Measurements from ENCODE around the gene NANOS3. TPM values are rescaled to one million over a fixed set of nuclear protein-coding genes. Genes with fewer than 3 reads are reported as not detected.

Gene NANOS3
- total and polyA plus RNA-seq, 2 donors, result 1.4 to 2.6 TPM

GRCh38 chr19:13842291-13843103, 34.4 kb upstream of the NANOS3 start:
- peaks cover 0 to 5% of the 10 kb centered on the region in 2 donors for H3K9me3 ChIP-seq (ENCODE audit: control insufficient read depth in 2 of 2, insufficient read depth in 1 of 2, low read length in 1 of 2)
- peaks cover 0 to 16% of the 10 kb centered on the region in 2 donors for H3K27me3 ChIP-seq (ENCODE audit: control insufficient read depth in 2 of 2, insufficient read depth in 1 of 2, low read length in 1 of 2)
- no peaks in the 10 kb centered on the region for H3K36me3 ChIP-seq (ENCODE audit: control insufficient read depth in 2 of 2, insufficient read depth in 2 of 2, low read length in 1 of 2)
- H3K27ac ChIP-seq (ENCODE audit: low read depth in 1 of 2, low read length in 1 of 2), result peak overlapping the region; percentile 71 to 87
- peak in 1 of 9 donors; percentile 67 for DNase-seq (ENCODE audit: low read depth in 6 of 9, low spot score in 9 of 9)
- peaks cover 43 to 86% of the 10 kb centered on the region in 2 donors for H3K4me1 ChIP-seq (ENCODE audit: control insufficient read depth in 2 of 2, insufficient read depth in 2 of 2, low read length in 2 of 2)
- WGBS, result under 1% methylated on average over 91 of the region's 95 CpGs
- H3K4me3 ChIP-seq (ENCODE audit: low read length in 2 of 2), result peak overlapping the region; percentile 48 to 73

- H3K9me3 ChIP-seq (ENCODE audit: control insufficient read depth in 2 of 2, insufficient read depth in 1 of 2, low read length in 1 of 2), result peaks cover 0 to 5% of the 10 kb centered on the region in 2 donors
- H3K36me3 ChIP-seq (ENCODE audit: control insufficient read depth in 2 of 2, insufficient read depth in 2 of 2, low read length in 1 of 2), result no peaks in the 10 kb centered on the region
- H3K4me3 ChIP-seq (ENCODE audit: low read length in 2 of 2), result peak overlapping the region; percentile 31 to 73
- DNase-seq (ENCODE audit: low read depth in 6 of 9, low spot score in 9 of 9), result no peak
- peak overlapping the region; percentile 71 to 87 for H3K27ac ChIP-seq (ENCODE audit: low read depth in 1 of 2, low read length in 1 of 2)
- H3K27me3 ChIP-seq (ENCODE audit: control insufficient read depth in 2 of 2, insufficient read depth in 1 of 2, low read length in 1 of 2), result peaks cover 0 to 16% of the 10 kb centered on the region in 2 donors
- peaks cover 42 to 88% of the 10 kb centered on the region in 2 donors for H3K4me1 ChIP-seq (ENCODE audit: control insufficient read depth in 2 of 2, insufficient read depth in 2 of 2, low read length in 2 of 2)
- WGBS, result 45% methylated on average over 24 of the region's 24 CpGs
These were observed 33.6 kb upstream of the NANOS3 start for GRCh38 chr19:13843104-13843921.

GRCh38 chr19:13844130-13844631, 32.8 kb upstream of the NANOS3 start:
- H3K4me1 ChIP-seq (ENCODE audit: control insufficient read depth in 2 of 2, insufficient read depth in 2 of 2, low read length in 2 of 2), result peaks cover 34 to 79% of the 10 kb centered on the region in 2 donors
- 95% methylated on average over 7 of the region's 7 CpGs for WGBS

GRCh38 chr19:13846557-13847406, 30.2 kb upstream of the NANOS3 start:
- peaks cover 0 to 5% of the 10 kb centered on the region in 2 donors for H3K9me3 ChIP-seq (ENCODE audit: control insufficient read depth in 2 of 2, insufficient read depth in 1 of 2, low read length in 1 of 2)
- no peaks in the 10 kb centered on the region for H3K36me3 ChIP-seq (ENCODE audit: control insufficient read depth in 2 of 2, insufficient read depth in 2 of 2, low read length in 1 of 2)
- H3K27ac ChIP-seq (ENCODE audit: low read depth in 1 of 2, low read length in 1 of 2), result peak overlapping the region; percentile 96
- 1% methylated on average over 23 of the region's 23 CpGs for WGBS
- peaks cover 18 to 63% of the 10 kb centered on the region in 2 donors for H3K4me1 ChIP-seq (ENCODE audit: control insufficient read depth in 2 of 2, insufficient read depth in 2 of 2, low read length in 2 of 2)
- peak overlapping the region; percentile 58 to 60 for H3K4me3 ChIP-seq (ENCODE audit: low read length in 2 of 2)
- peaks cover 7 to 34% of the 10 kb centered on the region in 2 donors for H3K27me3 ChIP-seq (ENCODE audit: control insufficient read depth in 2 of 2, insufficient read depth in 1 of 2, low read length in 1 of 2)
- peak in 8 of 9 donors; percentile 78 to 96 (median 86) for DNase-seq (ENCODE audit: low read depth in 6 of 9, low spot score in 9 of 9)

More at GRCh38 chr19:13844130-13844631, 32.8 kb upstream of the NANOS3 start:
- peaks cover 0 to 5% of the 10 kb centered on the region in 2 donors for H3K9me3 ChIP-seq (ENCODE audit: control insufficient read depth in 2 of 2, insufficient read depth in 1 of 2, low read length in 1 of 2)
- DNase-seq (ENCODE audit: low read depth in 6 of 9, low spot score in 9 of 9), result peak in 1 of 9 donors; percentile 9
- no peaks in the 10 kb centered on the region for H3K36me3 ChIP-seq (ENCODE audit: control insufficient read depth in 2 of 2, insufficient read depth in 2 of 2, low read length in 1 of 2)
- H3K4me3 ChIP-seq (ENCODE audit: low read length in 2 of 2), result no peak overlapping the region
- peak overlapping the region in 1 of 2 donors; percentile 11 for H3K27ac ChIP-seq (ENCODE audit: low read depth in 1 of 2, low read length in 1 of 2)
- H3K27me3 ChIP-seq (ENCODE audit: control insufficient read depth in 2 of 2, insufficient read depth in 1 of 2, low read length in 1 of 2), result peaks cover 0 to 21% of the 10 kb centered on the region in 2 donors

- H3K27me3 ChIP-seq (ENCODE audit: control insufficient read depth in 2 of 2, insufficient read depth in 1 of 2, low read length in 1 of 2), result peaks cover 7 to 30% of the 10 kb centered on the region in 2 donors
- WGBS, result 4% methylated on average over 47 of the region's 47 CpGs
- peak overlapping the region; percentile 96 for H3K27ac ChIP-seq (ENCODE audit: low read depth in 1 of 2, low read length in 1 of 2)
- H3K9me3 ChIP-seq (ENCODE audit: control insufficient read depth in 2 of 2, insufficient read depth in 1 of 2, low read length in 1 of 2), result peaks cover 0 to 5% of the 10 kb centered on the region in 2 donors
- peak overlapping the region; percentile 58 to 60 for H3K4me3 ChIP-seq (ENCODE audit: low read length in 2 of 2)
- H3K4me1 ChIP-seq (ENCODE audit: control insufficient read depth in 2 of 2, insufficient read depth in 2 of 2, low read length in 2 of 2), result peaks cover 18 to 59% of the 10 kb centered on the region in 2 donors
- DNase-seq (ENCODE audit: low read depth in 6 of 9, low spot score in 9 of 9), result peak in 4 of 9 donors; percentile 74 to 91 (median 84)
- H3K36me3 ChIP-seq (ENCODE audit: control insufficient read depth in 2 of 2, insufficient read depth in 2 of 2, low read length in 1 of 2), result no peaks in the 10 kb centered on the region
These were observed 29.3 kb upstream of the NANOS3 start for GRCh38 chr19:13847407-13848339.

- Histone ChIP-seq H3K4me3 (ENCODE audit: low read length in 2 of 2) (no peak overlapping the region), H3K27ac (ENCODE audit: low read depth in 1 of 2, low read length in 1 of 2) (no peak overlapping the region), H3K9me3 (ENCODE audit: control insufficient read depth in 2 of 2, insufficient read depth in 1 of 2, low read length in 1 of 2) (peaks cover 0 to 5% of the 10 kb centered on the region in 2 donors), H3K4me1 (ENCODE audit: control insufficient read depth in 2 of 2, insufficient read depth in 2 of 2, low read length in 2 of 2) (peaks cover 15 to 54% of the 10 kb centered on the region in 2 donors), H3K36me3 (ENCODE audit: control insufficient read depth in 2 of 2, insufficient read depth in 2 of 2, low read length in 1 of 2) (no peaks in the 10 kb centered on the region), H3K27me3 (ENCODE audit: control insufficient read depth in 2 of 2, insufficient read depth in 1 of 2, low read length in 1 of 2) (peaks cover 7 to 25% of the 10 kb centered on the region in 2 donors)
- 85% methylated on average over 4 of the region's 4 CpGs for WGBS
- DNase-seq (ENCODE audit: low read depth in 6 of 9, low spot score in 9 of 9), result no peak
These were observed 28.6 kb upstream of the NANOS3 start for GRCh38 chr19:13848340-13848677.

- Histone ChIP-seq H3K27me3 (ENCODE audit: control insufficient read depth in 2 of 2, insufficient read depth in 1 of 2, low read length in 1 of 2) (peaks cover 7 to 25% of the 10 kb centered on the region in 2 donors), H3K4me3 (ENCODE audit: low read length in 2 of 2) (no peak overlapping the region), H3K36me3 (ENCODE audit: control insufficient read depth in 2 of 2, insufficient read depth in 2 of 2, low read length in 1 of 2) (no peaks in the 10 kb centered on the region), H3K4me1 (ENCODE audit: control insufficient read depth in 2 of 2, insufficient read depth in 2 of 2, low read length in 2 of 2) (peaks cover 15 to 46% of the 10 kb centered on the region in 2 donors), H3K27ac (ENCODE audit: low read depth in 1 of 2, low read length in 1 of 2) (peak overlapping the region; percentile 47), H3K9me3 (ENCODE audit: control insufficient read depth in 2 of 2, insufficient read depth in 1 of 2, low read length in 1 of 2) (peaks cover 0 to 5% of the 10 kb centered on the region in 2 donors)
- DNase-seq (ENCODE audit: low read depth in 6 of 9, low spot score in 9 of 9), result no peak
- 96% methylated on average over 16 of the region's 16 CpGs for WGBS
These were observed 27.9 kb upstream of the NANOS3 start for GRCh38 chr19:13848798-13849676.

Measured in thymus (tissue), 11 donors.